PC-9 (cell line): Measurements from ENCODE around the gene CPEB2. TPM values are rescaled to one million over a fixed set of nuclear protein-coding genes. Genes with fewer than 3 reads are reported as not detected.

Source experiments
- BruUV-seq: library from RNA; stranded (reverse); fragments of 400-500 nt; replicated peaks from 2 replicates; lab custom pipeline; 2021; lab: Mats Ljungman, UMichigan
- CTCF ChIA-PET: fragments of 300-600 bp; sonication (Branson Sonifier 250); formaldehyde crosslinking; loops from one replicate; lab custom pipeline; 2022; ENCODE audit warnings: antibody characterized with exemption; lab: Charles Lee
- POLR2A ChIA-PET: fragments of 300-600 bp; sonication (Branson Sonifier 250); formaldehyde crosslinking; loops from one replicate; lab custom pipeline; 2022; ENCODE audit warnings: antibody characterized with exemption; ENCODE audit not compliant: unreplicated experiment; lab: Charles Lee
- DNase-seq, 2 experiments: peaks; one replicate each; pipeline versions ENCODE4 v3.0.0 to v3.0.0-alpha.2; 2015 to 2022; ENCODE audit warnings: mixed read lengths in 1 of 2
- H2AFZ ChIP-seq: fragments of 200-600 bp; sonication (generic); 2 replicates; pipeline ENCODE4 v1.8.1; 2017; ENCODE audit warnings: antibody characterized with exemption
- H3F3A ChIP-seq: fragments of 200-600 bp; sonication (generic); 2 replicates; pipeline ENCODE4 v1.8.1; 2017; ENCODE audit warnings: antibody characterized with exemption, mild to moderate bottlenecking, low read depth; ENCODE audit not compliant: insufficient read depth
- H3K27ac ChIP-seq: fragments of 200-600 bp; sonication (generic); 2 replicates; pipeline ENCODE4 v1.6.1; 2016; ENCODE audit warnings: mixed run types
- H3K27me3 ChIP-seq: fragments of 200-600 bp; sonication (generic); 2 replicates; pipeline ENCODE4 v1.6.1; 2016; ENCODE audit warnings: low read depth, mixed run types; ENCODE audit not compliant: insufficient read depth
- H3K36me3 ChIP-seq: fragments of 200-600 bp; sonication (generic); 2 replicates; pipeline ENCODE4 v1.6.1; 2016; ENCODE audit warnings: low read depth, mixed run types
- H3K4me1 ChIP-seq: fragments of 200-600 bp; sonication (generic); replicated peaks from 2 replicates; pipeline ENCODE4 v1.6.1; 2016; ENCODE audit warnings: mixed run types; ENCODE audit not compliant: insufficient read depth
- H3K4me2 ChIP-seq: fragments of 200-600 bp; sonication (generic); 2 replicates; pipeline ENCODE4 v1.6.1; 2017; ENCODE audit warnings: mixed run types
- H3K4me3 ChIP-seq: fragments of 200-600 bp; sonication (generic); 2 replicates; pipeline ENCODE4 v1.6.1; 2016; ENCODE audit warnings: mixed run types
- H3K79me2 ChIP-seq: fragments of 200-600 bp; sonication (generic); 2 replicates; pipeline ENCODE4 v1.6.1; 2017; ENCODE audit warnings: low read depth, mixed run types
- H3K9me2 ChIP-seq: fragments of 200-600 bp; sonication (generic); 2 replicates; pipeline ENCODE4 v1.8.1; 2017; ENCODE audit warnings: mild to moderate bottlenecking; ENCODE audit not compliant: insufficient read depth
- H3K9me3 ChIP-seq: fragments of 200-600 bp; sonication (generic); 2 replicates; pipeline ENCODE4 v1.8.1; 2016; ENCODE audit warnings: low read depth; ENCODE audit not compliant: insufficient read depth
- H4K20me1 ChIP-seq: fragments of 200-600 bp; sonication (generic); 2 replicates; pipeline ENCODE4 v1.8.1; 2017; ENCODE audit not compliant: insufficient read depth
- EZH2 ChIP-seq: fragments of 200-600 bp; sonication (generic); IDR thresholded peaks from 2 replicates; pipeline ENCODE4 v1.8.0; 2017; ENCODE audit warnings: antibody characterized with exemption, low read depth
- intact Hi-C: fragments of 100-400 bp; cut with micrococcal nuclease; formaldehyde crosslinking; loops from one replicate; pipeline ENCODE4 v1.10.0; 2022; ENCODE audit not compliant: unreplicated experiment
- total RNA-seq: library from RNA; stranded (reverse); gene quantifications from 2 replicates; pipeline ENCODE4 v1.2.3, GENCODE V29; 2021
- TF ChIP-seq, protein P1 (sequence below): fragments of 200-600 bp; sonication (generic); conservative IDR thresholded peaks from 2 replicates; pipeline ENCODE4 v1.6.1; 2017; ENCODE audit warnings: mixed run types, antibody characterized with exemption, mild to moderate bottlenecking, moderate library complexity

The CPEB2 gene
- total RNA-seq, 1 experiment from 2014 or later: 9.4 TPM

- Histone ChIP-seq H2AFZ (no peak overlapping the region), H3K9me3 (0 out of 2 replicates have a peak, but pooled peaks cover 3% of the 10 kb centered on the region), H4K20me1 (no peaks in the 10 kb centered on the region), H3K79me2 (no peaks in the 10 kb centered on the region), H3K9me2 (no peaks in the 10 kb centered on the region), H3K4me3 (no peak overlapping the region), H3K4me1 (peaks cover 8% of the 10 kb centered on the region), H3K36me3 (no peaks in the 10 kb centered on the region), H3F3A (no peaks in the 10 kb centered on the region; the same call in 1 of the 2 replicates), H3K27ac (no peak overlapping the region), H3K27me3 (no peaks in the 10 kb centered on the region), H3K4me2 (no peak overlapping the region)
- BruUV-seq: no TSS peak
- ChIA-PET POLR2A (no interaction called here), CTCF (no interaction called here)
- intact Hi-C loops: no loop called here
- DNase-seq: peak in 1 of 2 experiments; percentile 38
- TF ChIP-seq, protein P1, sequence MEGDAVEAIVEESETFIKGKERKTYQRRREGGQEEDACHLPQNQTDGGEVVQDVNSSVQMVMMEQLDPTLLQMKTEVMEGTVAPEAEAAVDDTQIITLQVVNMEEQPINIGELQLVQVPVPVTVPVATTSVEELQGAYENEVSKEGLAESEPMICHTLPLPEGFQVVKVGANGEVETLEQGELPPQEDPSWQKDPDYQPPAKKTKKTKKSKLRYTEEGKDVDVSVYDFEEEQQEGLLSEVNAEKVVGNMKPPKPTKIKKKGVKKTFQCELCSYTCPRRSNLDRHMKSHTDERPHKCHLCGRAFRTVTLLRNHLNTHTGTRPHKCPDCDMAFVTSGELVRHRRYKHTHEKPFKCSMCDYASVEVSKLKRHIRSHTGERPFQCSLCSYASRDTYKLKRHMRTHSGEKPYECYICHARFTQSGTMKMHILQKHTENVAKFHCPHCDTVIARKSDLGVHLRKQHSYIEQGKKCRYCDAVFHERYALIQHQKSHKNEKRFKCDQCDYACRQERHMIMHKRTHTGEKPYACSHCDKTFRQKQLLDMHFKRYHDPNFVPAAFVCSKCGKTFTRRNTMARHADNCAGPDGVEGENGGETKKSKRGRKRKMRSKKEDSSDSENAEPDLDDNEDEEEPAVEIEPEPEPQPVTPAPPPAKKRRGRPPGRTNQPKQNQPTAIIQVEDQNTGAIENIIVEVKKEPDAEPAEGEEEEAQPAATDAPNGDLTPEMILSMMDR: no peak
- no peak for TF ChIP-seq EZH2
Measured at GRCh38 chr4:15042529-15043167, 40.4 kb downstream of the CPEB2 start.

DNA sequence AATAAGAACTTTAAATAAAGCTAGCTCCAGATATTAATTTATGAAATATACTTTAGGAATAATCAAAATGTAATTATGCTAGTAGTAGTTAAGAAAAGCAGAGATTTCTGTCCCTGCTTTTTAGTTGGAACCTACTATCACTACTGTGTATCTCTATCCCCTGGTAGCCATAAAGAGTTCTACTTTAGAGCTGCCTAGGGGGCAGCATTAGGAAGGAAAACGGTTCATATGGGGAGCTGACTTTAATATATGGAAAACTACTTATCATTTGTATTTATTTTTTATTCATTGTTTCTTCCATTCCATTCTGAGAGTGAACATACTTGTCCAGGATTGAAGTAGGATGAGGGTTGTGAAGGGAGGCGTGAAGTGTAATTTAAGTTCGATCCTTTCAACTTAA is 40.9 kb downstream of the CPEB2 start:
- Histone ChIP-seq H3K36me3 (no peaks in the 10 kb centered on the region), H3K9me3 (0 out of 2 replicates have a peak, but pooled peaks cover 3% of the 10 kb centered on the region), H3K79me2 (no peaks in the 10 kb centered on the region), H4K20me1 (no peaks in the 10 kb centered on the region), H2AFZ (no peak overlapping the region), H3K4me1 (peaks cover 8% of the 10 kb centered on the region), H3K9me2 (no peaks in the 10 kb centered on the region), H3F3A (no peaks in the 10 kb centered on the region; the same call in 1 of the 2 replicates), H3K4me2 (no peak overlapping the region), H3K27me3 (no peaks in the 10 kb centered on the region), H3K27ac (no peak overlapping the region), H3K4me3 (no peak overlapping the region)
- intact Hi-C loops: no loop called here
- TF ChIP-seq, protein P1: no peak
- no peak for TF ChIP-seq EZH2
- no TSS peak for BruUV-seq
- no peak for DNase-seq
- ChIA-PET POLR2A (no interaction called here), CTCF (no interaction called here)

- no peak for DNase-seq
- Histone ChIP-seq H2AFZ (no peak overlapping the region), H3K4me2 (no peak overlapping the region), H3K36me3 (no peaks in the 10 kb centered on the region), H3F3A (no peaks in the 10 kb centered on the region; the same call in 1 of the 2 replicates), H3K27ac (no peak overlapping the region), H3K4me3 (no peak overlapping the region), H3K9me2 (no peaks in the 10 kb centered on the region), H3K27me3 (no peaks in the 10 kb centered on the region), H4K20me1 (no peaks in the 10 kb centered on the region), H3K4me1 (peaks cover 8% of the 10 kb centered on the region), H3K9me3 (0 out of 2 replicates have a peak, but pooled peaks cover 3% of the 10 kb centered on the region), H3K79me2 (no peaks in the 10 kb centered on the region)
- TF ChIP-seq EZH2: no peak
- TF ChIP-seq, protein P1: no peak
- ChIA-PET POLR2A (no interaction called here), CTCF (no interaction called here)
- intact Hi-C loops: no loop called here
- BruUV-seq: no TSS peak
Measured at GRCh38 chr4:15043922-15044321, 41.6 kb downstream of the CPEB2 start.
